Measurements from ENCODE around the gene SIGLEC8.

Gene SIGLEC8

GRCh38 chr19:51439021-51439465 lies 19.2 kb downstream of the SIGLEC8 start:
- Histone ChIP-seq H3K27ac (ENCODE audit: low read depth, low read length) (no peak overlapping the region), H3K9me3 (ENCODE audit: control insufficient read depth, insufficient read depth, low read length) (no peaks in the 10 kb centered on the region), H3K27me3 (ENCODE audit: control insufficient read depth, low read length) (peaks cover 35% of the 10 kb centered on the region), H3K79me2 (ENCODE audit: control insufficient read depth, low read length) (no peaks in the 10 kb centered on the region), H3K36me3 (ENCODE audit: control insufficient read depth, low read length) (no peaks in the 10 kb centered on the region), H3K4me1 (ENCODE audit: control insufficient read depth, low read length) (peaks cover 20% of the 10 kb centered on the region), H3K4me2 (ENCODE audit: low read length) (no peak overlapping the region), H3K9me2 (replicated peaks; ENCODE audit: control insufficient read depth, low read length) (no peaks in the 10 kb centered on the region), H3K4me3 (ENCODE audit: low read length) (no peak overlapping the region), H4K20me1 (ENCODE audit: control insufficient read depth, insufficient read depth, low read depth, low read length) (0 out of 2 replicates have a peak, but pooled peaks cover 4% of the 10 kb centered on the region), H3F3A (ENCODE audit: control insufficient read depth, insufficient read depth) (peaks cover 9% of the 10 kb centered on the region)
- TF ChIP-seq EZH2phosphoT487 (IDR thresholded peaks at IDR 0.05; ENCODE audit: borderline replicate concordance, low read length) (no peak), CTCF (IDR thresholded peaks at IDR 0.05; ENCODE audit: low read depth, low read length, poor library complexity, severe bottlenecking) (peak; percentile 79)

GRCh38 chr19:51434456-51434855 lies 23.8 kb downstream of the SIGLEC8 start:
- Histone ChIP-seq H3K27me3 (ENCODE audit: control insufficient read depth, low read length) (peaks cover 10% of the 10 kb centered on the region; the same call in 1 of the 2 replicates), H3K27ac (ENCODE audit: low read depth, low read length) (no peak overlapping the region), H3K36me3 (ENCODE audit: control insufficient read depth, low read length) (no peaks in the 10 kb centered on the region), H3K9me3 (ENCODE audit: control insufficient read depth, insufficient read depth, low read length) (no peaks in the 10 kb centered on the region), H3F3A (ENCODE audit: control insufficient read depth, insufficient read depth) (no peaks in the 10 kb centered on the region), H3K4me2 (ENCODE audit: low read length) (no peak overlapping the region), H3K9me2 (replicated peaks; ENCODE audit: control insufficient read depth, low read length) (no peaks in the 10 kb centered on the region), H3K4me3 (ENCODE audit: low read length) (no peak overlapping the region), H3K79me2 (ENCODE audit: control insufficient read depth, low read length) (no peaks in the 10 kb centered on the region), H4K20me1 (ENCODE audit: control insufficient read depth, insufficient read depth, low read depth, low read length) (no peaks in the 10 kb centered on the region), H3K4me1 (ENCODE audit: control insufficient read depth, low read length) (no peaks in the 10 kb centered on the region)
- TF ChIP-seq CTCF (IDR thresholded peaks at IDR 0.05; ENCODE audit: low read depth, low read length, poor library complexity, severe bottlenecking), result no peak
- TF ChIP-seq EZH2phosphoT487 (IDR thresholded peaks at IDR 0.05; ENCODE audit: borderline replicate concordance, low read length), result no peak

GRCh38 chr19:51433043-51433442 lies 25.2 kb downstream of the SIGLEC8 start:
- H3K9me2 ChIP-seq (replicated peaks; ENCODE audit: control insufficient read depth, low read length), result no peaks in the 10 kb centered on the region
- H3K36me3 ChIP-seq (ENCODE audit: control insufficient read depth, low read length), result no peaks in the 10 kb centered on the region
- no peak overlapping the region for H3K4me3 ChIP-seq (ENCODE audit: low read length)
- H3F3A ChIP-seq (ENCODE audit: control insufficient read depth, insufficient read depth), result no peaks in the 10 kb centered on the region
- no peaks in the 10 kb centered on the region for H3K4me1 ChIP-seq (ENCODE audit: control insufficient read depth, low read length)
- no peaks in the 10 kb centered on the region for H3K9me3 ChIP-seq (ENCODE audit: control insufficient read depth, insufficient read depth, low read length)
- no peaks in the 10 kb centered on the region for H3K79me2 ChIP-seq (ENCODE audit: control insufficient read depth, low read length)
- H3K27ac ChIP-seq (ENCODE audit: low read depth, low read length), result no peak overlapping the region
- H3K27me3 ChIP-seq (ENCODE audit: control insufficient read depth, low read length), result peaks cover 10% of the 10 kb centered on the region; the same call in 1 of the 2 replicates
- no peak overlapping the region for H3K4me2 ChIP-seq (ENCODE audit: low read length)
- H4K20me1 ChIP-seq (ENCODE audit: control insufficient read depth, insufficient read depth, low read depth, low read length), result no peaks in the 10 kb centered on the region
- TF ChIP-seq CTCF (IDR thresholded peaks at IDR 0.05; ENCODE audit: low read depth, low read length, poor library complexity, severe bottlenecking), result no peak
- no peak for TF ChIP-seq EZH2phosphoT487 (IDR thresholded peaks at IDR 0.05; ENCODE audit: borderline replicate concordance, low read length)

All from DOHH2 (cell line).